GM19395 (cell line): ENCODE results near the gene OSBPL7.
A peak's percentile ranks its signal among the peaks of the same experiment; 100 is the strongest.

Experiments
- ATAC-seq: cut with Tn5 transposase; IDR thresholded peaks from one replicate; pipeline ENCODE4 v1.9.1; 2021; ENCODE audit warnings: mild to moderate bottlenecking, moderate library complexity; ENCODE audit not compliant: unreplicated experiment

OSBPL7 gene

GRCh38 chr17:47847341-47848197 lies 26.0 kb upstream of the OSBPL7 start:
- ATAC-seq: no peak

DNA sequence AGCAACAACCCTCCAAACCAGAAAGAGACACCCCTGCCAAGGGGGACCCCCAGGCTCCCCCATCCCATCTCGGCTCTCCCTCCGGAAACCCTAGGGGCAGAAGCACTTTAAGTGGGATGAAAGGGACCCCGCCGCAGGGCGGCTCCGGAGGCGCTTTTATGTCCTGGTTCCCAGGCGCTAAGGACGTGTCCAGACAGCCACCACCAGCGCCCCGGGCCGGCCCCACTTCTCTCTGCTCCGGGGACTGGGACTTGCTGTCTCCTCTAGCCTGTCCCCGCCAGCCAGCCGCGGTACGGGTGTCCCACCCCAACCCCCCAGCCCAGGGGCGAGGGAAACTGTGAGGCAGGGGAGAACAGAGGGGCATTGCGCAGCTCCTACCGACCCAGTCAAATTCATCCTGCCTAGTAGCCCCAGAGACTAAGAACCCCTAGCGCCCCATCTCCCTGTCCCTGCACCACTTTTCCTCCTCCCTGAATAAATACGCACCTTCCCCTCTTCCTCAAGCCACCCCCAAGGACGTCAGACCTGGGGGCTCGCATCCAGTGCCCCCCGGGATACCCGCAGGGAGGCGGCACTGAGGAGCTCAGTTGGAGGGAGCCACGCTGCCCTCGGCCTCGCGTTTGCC lies 25.2 kb upstream of the OSBPL7 start:
- ATAC-seq: no peak

DNA sequence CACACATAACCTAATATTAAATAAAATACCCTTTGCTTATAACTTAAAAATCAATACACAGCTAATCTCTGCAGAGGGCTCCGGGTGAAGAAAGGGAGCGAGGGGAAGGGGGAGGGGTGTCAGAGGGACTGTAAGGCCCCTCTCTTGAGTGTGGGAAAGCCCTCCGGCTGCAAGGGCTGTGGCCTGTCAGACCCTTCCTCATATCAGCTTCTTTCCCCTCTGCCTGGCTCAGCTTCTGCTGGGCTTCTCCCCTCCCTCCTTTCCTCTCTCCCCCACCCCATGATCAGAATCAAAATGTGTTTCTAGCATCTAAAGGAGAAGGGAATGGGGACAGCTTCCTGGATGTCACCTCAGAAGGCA lies 24.1 kb upstream of the OSBPL7 start:
- ATAC-seq: no peak

GRCh38 chr17:47844814-47845715 lies 23.5 kb upstream of the OSBPL7 start:
- ATAC-seq: no peak

GRCh38 chr17:47844227-47844626 lies 22.6 kb upstream of the OSBPL7 start:
- ATAC-seq: no peak

DNA sequence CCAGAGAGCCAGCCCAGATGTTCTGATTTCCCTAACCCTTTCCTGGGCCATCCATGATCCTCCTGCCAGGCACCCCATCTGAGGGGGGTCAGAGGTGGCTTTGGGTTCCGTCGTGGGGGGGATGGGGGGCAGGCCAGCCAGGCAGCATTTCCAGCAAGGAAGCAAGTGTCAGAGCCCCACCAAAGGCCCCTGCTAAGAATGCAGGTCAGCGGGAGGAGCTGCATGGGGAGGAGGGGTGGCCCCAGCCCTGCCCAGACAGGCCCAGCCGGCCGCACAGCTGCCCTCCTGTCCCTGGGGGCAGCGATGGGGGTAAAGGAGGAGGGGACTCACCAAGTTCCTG lies 21.8 kb upstream of the OSBPL7 start:
- ATAC-seq: no peak

GRCh38 chr17:47841488-47842291 lies 20.1 kb upstream of the OSBPL7 start:
- ATAC-seq: no peak

GRCh38 chr17:47840742-47841487 lies 19.3 kb upstream of the OSBPL7 start, which contains the start of gene SCRN2:
TSS of gene SCRN2 (minus strand) at chr17:47841273. CDS start at chr17:47840843, 430 bp downstream.
- ATAC-seq: peak; percentile 81

DNA sequence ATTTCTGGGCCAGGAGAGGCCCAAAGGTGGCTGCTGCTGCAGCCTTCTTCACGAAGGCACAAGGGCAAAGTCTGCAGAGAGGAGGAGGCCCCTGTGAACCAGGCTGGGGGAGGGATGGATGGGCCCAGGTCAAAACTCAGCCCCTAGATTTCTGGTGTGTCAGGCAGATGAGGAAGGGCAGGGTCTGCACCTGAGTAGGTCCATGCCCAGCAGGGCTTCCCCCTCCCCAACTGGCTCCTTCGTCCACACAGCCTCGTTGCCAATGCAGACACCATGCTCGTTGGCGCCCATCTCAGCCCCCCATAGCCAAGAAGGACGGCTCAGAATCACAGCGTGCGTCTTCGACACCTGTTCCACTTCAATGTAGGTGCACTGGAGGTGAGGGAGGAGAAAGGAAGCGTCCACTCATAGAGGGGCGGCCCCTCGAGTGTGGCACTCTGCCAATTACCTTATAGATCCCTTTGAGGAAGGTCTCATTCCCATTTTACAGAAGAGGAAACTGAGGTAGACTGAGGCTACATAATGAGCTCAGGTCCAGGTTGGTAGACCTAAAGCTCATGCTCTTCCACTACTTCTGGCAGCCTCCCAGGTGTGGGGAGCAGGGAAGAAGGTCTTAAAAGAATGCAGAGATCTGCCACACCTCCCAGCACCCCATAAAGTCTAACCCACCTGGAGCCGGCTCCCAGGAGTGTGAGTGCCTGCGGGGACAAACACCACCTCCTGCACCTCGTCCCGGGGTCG lies 18.6 kb upstream of the OSBPL7 start:
- no peak for ATAC-seq

GRCh38 chr17:47839071-47839470 lies 17.5 kb upstream of the OSBPL7 start:
- ATAC-seq: no peak

GRCh38 chr17:47838636-47839035 lies 17.0 kb upstream of the OSBPL7 start:
- ATAC-seq: no peak

DNA sequence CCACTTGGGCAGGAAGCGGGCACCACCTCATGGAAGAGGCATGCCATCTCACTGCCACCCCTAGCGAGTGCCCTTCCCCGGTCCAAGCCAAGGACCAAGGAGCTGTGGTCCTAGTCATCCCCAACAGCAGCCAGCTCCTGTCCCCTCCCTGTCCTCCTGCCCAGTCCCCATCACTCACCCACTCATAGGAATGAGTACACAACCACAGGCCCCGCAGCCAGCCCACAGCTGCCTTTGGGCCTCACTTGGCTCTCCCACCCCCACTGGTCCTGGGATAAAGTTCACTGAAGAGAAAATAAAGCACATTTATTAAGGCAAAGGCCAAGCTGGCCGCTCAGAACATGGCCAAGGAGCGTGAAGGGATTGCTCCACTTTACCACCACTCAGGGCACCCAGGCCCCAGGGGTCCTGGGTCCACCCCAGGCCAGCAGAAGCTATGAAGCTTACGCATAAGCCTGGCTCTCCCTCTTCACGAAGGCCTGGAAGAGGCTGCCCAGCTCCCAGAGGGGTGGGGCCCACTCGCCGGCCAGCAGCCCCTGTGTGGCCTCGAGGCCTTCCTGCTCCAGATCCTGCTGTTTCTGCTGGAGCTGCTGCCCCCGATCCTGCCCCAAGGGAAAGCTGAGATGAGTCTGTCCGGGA lies 15.9 kb upstream of the OSBPL7 start:
- no peak for ATAC-seq

GRCh38 chr17:47836601-47837000 lies 15.0 kb upstream of the OSBPL7 start:
- ATAC-seq: no peak

DNA sequence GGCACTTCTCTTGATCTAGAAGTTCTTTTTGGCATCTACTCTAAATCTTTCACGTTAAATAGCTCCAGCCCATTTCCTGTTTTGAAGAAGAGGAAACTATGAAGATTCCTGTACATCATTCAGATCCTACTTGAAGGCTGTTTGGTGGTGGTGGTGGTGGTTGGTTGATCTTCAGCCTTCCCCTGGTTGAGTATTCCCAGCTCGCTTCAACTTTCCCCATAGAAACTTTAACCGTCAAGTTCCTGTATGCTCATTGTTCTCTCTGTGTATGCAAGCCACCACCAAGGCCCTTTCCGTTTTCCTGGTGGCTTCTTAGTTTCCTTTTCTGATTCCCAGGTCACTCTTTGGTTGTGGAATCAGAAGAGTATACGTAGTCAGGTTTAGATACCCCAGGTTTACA lies 13.2 kb upstream of the OSBPL7 start:
- no peak for ATAC-seq

- ATAC-seq: no peak
Observed at GRCh38 chr17:47831934-47832327, 10.3 kb upstream of the OSBPL7 start.

DNA sequence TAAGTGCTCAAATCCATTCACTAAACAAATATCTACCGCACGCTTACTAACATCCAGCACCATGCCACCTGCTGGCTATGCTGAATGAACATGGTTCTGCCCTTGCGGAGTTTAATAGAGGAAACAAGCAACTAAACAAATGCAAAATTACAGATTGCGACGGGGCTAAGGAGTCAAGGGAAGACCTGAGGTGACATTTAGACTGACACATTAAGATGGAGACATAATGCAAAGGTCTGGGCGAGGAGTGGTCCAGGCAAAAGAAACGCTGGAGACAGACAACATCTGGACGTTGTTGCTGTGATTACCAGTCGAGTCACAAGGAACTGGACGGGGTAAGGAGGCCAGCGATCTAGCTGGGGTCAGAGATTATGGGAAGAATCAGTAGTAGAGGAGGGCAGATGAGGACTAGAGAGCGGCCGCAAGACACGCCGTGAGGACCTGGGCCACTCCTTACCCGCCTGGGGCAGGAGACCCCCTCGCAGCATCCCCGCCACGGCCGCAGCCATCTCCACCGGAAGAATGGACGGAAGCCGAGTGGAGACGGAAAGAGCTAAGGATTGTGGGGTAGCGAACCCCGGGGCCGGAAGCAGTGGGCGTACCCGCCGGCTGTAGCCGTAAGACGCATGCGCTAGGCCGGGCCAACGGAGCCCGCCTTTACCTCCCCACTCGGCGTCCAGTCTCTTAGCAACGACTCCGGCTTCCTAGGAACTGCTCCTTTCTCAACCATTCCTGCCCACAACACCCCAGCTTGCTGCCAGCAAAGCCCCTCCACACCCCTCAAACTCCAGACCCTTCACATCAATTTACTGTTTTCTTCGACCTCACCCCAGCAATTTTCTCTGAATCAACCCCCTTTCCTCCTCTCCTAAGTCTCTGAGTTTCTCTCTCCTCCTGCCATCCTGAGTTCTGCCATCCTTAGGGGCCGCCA lies 9.7 kb upstream of the OSBPL7 start, which contains the start of the genes LRRC46 and MRPL10:
TSS of gene LRRC46 (plus strand) at position 668 of the 931 bp plus-strand sequence. CDS start 320 bp downstream, outside the sequence.
TSS of gene MRPL10 (minus strand) at position 539 of the 931 bp plus-strand sequence. CDS start at position 509, 30 bp downstream.
- ATAC-seq: peak; percentile 81

DNA sequence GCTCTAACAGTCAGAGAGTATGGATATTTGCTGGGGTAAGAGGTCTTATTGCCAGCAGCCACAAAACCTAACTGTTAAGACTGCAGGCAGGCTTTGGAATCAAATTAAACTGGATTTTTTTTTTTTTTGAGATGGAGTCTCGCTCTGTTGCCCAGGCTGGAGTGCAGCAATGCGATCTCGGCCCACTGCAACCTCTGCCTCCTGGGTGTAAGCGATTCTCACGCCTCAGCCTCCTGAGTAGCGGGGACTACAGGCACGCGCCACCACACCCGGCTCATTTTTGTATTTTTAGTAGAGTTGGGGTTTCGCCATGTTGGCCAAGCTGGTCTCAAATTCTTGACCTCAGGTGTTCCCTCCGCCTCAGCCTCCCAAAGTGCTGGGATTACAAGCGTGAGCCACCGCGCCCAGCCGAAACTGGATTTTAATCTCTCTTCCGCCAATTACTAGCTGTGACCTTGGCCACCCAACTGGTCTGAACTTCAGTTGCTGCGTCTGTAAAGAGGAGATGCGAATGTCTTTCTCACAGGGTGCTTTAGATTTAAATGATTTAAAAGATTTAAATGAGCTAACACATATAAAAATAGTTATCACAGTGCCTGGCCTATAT lies 8.9 kb upstream of the OSBPL7 start:
- ATAC-seq: no peak
